ENCODE results near the gene PDIA5.

The PDIA5 gene

DNA sequence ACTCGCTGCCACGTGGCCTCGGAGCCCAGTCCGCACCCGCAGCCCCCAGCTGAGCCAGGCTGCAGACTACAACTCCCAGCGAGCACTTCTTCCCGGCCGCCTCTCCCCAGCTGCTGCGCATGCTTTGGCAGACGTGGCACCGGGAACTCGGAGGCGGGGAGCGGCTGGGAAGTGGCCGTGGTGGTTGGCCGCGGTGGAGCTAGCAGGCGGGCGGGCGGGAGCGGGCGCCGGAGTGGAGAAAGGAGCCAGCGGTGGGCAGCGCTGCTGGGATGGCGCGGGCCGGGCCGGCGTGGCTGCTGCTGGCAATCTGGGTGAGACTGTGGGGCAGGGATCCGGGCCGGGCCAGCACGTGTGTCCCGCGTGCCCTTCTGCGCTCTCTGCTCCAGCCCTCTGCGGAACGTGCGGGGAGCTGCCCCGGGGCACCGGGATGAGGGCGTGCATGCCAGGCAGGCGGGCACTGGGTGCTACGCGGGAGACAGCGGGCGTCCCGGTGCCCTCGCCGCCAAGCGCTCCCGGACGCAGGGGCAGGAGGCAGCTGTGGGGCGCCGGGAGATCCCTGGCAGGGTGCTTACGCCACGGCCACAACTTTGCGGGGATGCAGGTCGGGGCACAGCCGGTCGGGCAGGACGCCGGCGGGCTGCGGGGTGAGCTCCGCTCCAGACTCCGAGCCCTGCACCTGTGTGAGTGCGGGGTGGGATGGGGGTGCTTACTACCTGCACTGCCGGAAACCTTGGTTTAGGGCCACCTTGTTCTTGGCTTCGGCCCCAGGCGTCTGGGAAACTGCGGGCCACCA is at the start of gene PDIA5:
TSS of gene PDIA5 (plus strand) at position 130 of the 793 bp plus-strand sequence. CDS start at position 270, 140 bp downstream.
- DNase-seq: peak; percentile 57

- no peak for DNase-seq
These were observed 48.1 kb upstream of the PDIA5 start for GRCh38 chr3:123018683-123019082.

DNA sequence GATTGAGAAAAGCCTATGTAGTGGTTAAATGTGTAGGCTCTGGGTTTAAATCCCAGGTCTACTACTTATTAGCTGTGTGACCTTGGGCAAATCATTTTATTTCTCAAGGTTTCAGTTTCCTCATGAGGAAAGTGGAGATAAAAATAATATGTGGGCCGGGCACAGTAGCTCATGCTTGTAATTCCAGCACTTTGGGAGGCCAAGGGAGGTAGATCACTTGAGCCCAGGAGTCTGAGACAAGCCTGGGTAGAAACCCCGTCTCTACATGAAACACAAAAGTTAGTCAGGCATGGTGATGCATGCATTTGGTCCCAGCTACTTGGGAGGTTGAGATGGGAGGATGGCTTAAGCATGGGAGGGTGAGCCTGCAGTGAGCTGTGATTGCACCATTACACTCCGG is 47.7 kb upstream of the PDIA5 start:
- DNase-seq: no peak

DNA sequence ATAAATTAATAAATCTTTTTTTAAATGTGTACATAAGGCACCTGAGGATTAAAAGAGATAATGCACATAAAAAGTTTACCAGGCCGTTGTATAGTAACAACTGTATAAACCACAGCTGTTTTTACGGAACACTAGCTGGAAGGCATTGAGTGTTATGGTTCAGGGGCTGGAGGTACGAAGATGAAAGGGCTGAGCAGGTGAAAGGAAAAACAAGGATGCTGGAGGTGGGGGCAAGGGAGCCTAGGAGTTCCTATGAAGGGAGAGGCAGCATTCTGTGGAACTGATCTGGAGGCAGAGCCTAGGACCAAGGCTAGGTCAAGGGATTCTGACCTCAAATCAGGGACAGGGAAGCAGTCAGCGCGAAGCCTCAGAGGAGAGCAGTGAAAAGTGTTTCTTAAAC is 47.2 kb upstream of the PDIA5 start:
- DNase-seq: no peak

DNA sequence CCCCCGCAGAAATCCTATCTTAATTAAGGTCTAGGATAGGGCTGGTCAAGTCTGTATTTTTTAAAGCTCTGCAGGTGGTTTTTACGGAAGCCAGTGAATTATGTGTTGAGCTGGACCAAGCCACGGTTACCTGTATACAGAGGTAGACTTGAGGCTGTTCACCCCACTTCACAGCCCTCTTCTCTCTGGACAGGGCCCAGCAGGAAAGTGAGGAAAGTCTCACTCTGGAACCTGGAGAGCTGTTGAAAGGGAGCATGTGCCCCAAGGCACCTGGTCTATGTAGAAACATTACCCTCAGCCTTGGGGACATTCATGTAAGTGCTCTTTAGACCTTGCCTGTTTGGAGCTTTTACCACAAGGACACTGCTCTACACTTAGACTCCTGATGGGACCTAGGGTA is 46.1 kb upstream of the PDIA5 start:
- no peak for DNase-seq

DNA sequence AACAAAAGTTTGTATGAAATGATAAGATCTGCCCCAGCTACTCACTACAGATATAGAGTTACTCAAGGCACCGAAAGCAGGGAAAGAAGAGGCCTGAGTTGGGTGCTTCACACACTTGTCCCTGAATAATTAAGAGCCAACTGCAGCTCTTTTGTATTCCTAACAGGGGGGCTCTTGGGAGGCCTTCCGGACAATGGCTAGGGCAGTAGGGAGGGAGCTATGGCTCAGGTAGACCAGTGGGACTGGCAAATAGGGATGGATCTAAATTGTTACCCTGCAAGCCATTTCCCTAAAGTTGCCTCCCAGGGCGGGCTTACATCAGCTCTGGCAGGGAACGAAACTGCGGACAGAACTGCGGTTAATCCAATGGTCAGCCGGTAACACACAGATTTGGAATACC is 45.4 kb upstream of the PDIA5 start:
- DNase-seq: no peak

DNA sequence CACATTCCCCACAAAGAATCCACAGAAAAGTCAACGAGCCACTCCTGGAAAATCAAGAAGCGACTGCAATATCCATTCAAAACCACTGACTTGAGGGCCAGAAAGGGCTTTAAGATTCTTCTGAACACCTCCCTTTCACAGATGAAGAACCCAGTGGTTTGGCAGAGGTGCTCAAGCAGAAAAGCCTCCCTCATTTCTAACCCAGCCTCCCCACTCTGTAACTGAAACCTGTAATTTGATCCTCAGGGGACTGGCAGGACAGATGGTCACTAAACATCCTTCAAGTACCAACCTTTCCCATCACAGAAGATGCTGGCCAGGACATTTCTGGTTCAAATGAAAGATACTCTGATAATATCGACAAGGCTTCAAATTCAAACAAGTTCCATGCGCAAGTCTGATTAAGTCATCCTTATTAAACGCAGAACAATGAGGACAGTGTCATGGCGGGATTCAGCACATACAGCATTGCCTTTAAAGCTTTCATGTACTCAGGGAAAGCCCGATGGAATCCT is 44.8 kb upstream of the PDIA5 start:
- no peak for DNase-seq

GRCh38 chr3:123024056-123024455 is 42.8 kb upstream of the PDIA5 start:
- no peak for DNase-seq

GRCh38 chr3:123025642-123026521 is 40.9 kb upstream of the PDIA5 start:
- no peak for DNase-seq

DNA sequence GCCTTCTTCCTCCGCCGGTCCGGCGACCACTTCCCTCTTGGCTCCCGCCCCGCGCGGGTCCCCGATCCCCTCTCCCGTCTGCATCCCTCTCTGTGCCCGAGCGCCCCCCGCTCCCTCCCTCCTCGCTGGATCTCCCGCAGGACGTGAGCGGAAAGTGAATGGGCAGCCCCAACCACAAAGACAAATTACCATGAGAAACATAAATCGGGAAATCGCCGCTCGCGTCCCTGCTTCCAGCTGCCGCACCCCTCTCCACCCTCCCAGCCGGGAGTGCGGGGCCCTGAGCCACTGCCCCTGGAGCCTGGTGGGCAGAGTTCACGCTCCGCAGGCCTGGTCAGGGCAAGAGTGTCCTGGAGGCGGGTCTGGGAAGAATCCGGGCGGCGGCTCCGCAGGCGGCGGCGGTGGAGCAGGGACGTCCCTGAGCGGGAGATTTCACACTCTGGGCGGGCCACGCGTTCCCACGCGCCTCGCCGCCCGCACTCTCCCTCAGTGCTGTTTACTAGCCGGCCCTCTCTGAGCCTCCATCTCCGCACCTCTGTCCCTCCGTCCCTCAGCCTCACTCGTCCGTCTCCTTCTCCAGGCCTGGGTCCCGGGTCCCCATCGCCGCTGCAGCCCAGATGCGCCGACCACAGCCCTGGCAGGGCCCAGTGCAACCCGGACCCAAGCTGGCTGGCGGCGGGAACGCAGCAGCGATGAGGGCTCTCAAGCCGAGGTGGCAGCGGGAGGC is 40.1 kb upstream of the PDIA5 start:
- no peak for DNase-seq

DNA sequence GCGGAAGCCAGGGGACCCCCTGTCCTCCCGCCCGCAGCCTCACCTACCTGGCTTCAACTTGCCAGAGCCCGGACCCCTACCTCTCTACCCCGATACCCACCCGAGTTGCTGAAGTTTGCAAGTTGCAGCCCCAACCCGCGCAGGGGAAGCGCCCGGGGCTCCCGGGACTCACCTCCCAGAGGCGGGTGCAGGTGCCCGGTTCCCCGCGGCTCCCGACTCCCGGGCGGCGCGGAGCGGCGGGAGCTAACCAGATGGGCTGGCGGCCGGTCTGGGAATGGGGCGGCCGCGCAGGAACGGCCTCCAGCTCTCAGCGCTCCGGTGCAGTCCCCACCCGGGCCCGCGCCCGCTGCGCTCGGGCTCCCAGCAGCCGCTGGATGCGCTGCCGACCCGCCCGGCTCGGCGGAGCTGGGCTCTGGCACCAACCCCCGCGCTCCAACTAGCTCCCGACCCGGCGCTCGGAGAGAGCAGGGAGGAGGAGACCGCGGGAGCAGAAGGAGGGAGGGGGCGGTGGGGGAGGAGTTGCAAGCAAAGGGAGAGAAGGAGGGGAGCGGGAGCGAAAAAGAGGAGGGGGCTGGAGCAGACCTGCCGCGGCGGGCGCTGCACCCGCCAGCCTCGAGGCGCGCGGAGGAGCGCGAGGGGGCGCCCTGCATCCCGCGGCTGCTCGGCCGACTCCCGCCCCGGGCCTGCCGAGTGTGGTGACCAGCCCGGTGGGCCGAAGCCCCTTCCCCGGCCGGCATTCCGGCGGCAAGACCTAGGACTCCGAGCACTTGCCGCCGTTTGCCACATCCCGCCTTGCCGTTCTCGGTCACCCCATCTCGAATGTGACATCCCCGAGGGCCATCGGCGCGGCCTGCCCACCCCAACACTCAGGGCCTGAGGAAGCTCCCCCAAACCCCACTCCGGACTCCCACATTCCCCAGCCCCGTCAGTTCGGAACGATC is 39.3 kb upstream of the PDIA5 start, which contains the start of gene SEMA5B:
TSS of gene SEMA5B (minus strand) at position 472 of the 941 bp plus-strand sequence. CDS start 66,500 bp downstream, outside the sequence.
- DNase-seq: peak; percentile 60

DNA sequence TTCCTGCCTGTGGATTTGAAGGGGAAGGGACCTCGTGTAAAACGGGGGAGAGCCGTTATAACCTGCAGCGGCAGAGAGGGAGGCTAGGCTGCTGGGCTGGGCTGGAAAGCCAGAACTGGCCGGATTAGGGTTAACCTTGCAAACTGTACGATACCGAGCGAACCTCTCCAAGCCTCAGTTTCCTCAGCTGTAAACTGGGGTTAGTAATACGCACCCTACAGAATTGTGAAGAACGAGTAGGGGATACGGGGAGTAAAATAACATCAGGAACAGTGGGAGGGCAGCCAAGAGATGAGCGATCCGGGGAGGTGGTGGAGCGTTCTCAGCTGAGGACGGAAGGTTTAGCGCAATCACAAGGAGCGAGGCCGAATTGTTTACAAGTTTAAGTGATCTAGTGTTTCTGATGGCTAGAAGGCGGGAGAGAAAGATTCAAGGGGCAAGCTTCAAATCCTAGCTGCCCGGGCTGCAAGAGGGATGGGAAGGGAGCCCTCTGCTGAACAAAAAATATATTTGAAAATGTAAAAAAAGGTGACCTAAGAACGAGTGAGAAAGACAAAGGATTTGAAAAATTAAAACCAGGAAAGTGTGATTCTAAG is 38.5 kb upstream of the PDIA5 start:
- DNase-seq: peak; percentile 84

GRCh38 chr3:123031051-123031450 is 35.8 kb upstream of the PDIA5 start:
- DNase-seq: no peak

- DNase-seq: no peak
These were observed 34.8 kb upstream of the PDIA5 start for GRCh38 chr3:123032057-123032456.

GRCh38 chr3:123034120-123034519 is 32.7 kb upstream of the PDIA5 start:
- no peak for DNase-seq

DNA sequence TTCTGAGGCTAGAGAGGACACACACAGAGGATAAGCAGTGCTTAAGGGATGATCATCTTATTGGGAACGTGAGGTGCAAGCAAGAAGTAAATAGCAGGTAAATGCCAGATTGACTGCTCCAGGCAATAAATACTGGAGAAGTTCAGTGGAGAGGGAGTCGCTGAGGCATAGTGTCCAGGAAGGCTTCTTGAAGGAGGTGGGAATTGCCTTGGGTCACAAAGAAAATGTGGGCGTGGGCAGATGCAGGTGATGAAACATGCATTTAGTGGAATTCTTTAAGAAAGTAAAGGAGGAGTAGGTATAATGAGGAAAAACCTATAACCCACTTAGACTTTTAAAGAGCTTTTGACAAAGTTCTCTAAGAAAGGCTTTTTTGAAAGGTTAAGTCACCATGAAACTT is 31.8 kb upstream of the PDIA5 start:
- DNase-seq: no peak

- no peak for DNase-seq
These were observed 30.3 kb upstream of the PDIA5 start for GRCh38 chr3:123036352-123037014.

DNA sequence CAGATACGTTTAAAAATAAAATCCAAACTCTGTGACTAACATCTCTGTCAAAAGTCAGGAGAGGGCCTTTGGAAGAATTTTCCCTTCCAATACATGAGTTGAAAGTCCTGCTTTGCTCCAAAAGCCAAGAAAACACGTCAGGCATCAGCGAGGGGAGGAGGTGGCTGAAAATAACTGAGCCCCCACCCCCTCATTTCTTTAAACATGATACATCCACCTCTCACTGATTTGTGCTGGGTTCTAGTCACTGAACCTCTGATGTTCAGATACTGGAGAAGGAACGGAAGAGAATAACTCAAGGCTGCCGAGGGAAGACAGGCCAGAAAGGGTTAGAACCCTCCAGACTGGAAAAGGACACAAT is 29.8 kb upstream of the PDIA5 start:
- no peak for DNase-seq

DNA sequence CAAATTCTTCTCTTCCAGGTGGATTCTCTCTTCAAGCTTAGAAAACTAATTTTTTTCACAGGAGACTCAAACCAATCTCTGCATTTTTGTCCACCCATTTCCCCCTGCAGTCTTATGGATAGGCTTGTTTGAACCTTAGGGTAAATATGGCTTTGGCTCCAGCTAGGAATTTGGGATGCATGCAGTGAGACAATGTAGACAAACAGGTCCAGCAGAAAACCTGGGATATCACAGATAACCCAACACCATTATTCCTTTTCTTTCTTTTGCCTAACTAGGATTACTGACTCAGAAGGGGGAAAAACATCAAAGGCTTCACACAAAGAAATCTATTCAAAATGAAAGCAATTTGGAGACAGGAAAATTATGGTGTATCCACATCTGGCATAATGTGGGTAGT is 28.1 kb upstream of the PDIA5 start:
- DNase-seq: no peak

DNA sequence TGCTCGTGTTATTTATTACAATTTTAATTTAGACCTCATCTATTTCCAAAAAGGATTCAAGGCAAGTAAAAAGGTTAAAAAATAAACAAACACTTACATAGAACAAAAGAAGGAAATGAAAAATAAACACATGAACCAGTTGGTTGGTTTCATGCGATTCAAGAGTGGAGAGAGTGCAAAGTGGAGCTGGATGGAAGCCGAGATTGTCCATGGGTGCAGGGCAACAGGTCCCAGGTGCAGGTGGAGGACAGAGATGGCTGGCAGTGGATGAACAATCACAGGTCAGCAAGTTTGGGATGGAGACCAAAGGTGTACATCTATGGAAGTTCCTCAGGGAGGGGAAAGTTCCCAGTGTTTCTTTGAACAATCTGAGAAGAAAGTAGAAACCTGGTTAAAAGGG is 27.6 kb upstream of the PDIA5 start:
- no peak for DNase-seq

DNA sequence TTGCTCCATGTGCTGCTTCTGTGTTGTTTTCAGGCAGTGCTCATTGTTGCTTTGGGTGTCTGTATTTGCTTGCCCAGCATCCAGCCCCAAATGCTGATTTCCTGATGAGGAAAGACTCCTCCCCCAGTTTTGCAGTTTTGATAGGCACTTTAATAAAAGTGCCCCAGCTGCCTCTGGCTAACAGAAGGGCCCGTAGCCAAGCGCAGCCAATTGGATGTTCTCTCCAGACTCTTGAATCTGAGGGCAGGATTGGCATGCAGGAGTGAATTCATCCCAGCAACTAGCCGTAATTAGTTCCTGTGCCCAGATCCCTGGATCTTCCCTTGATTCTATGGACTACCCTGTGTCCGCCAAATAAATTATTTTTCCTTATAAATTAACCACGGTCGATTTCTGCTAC is 24.4 kb upstream of the PDIA5 start:
- DNase-seq: no peak
